HEK293 (cell line): ENCODE results near the gene CHST15.

Experiments
- CTCF ChIA-PET: fragments of 350-600 bp; formaldehyde crosslinking; extraction: SDS; loops from one replicate; lab custom pipeline; 2021; ENCODE audit warnings: antibody characterized with exemption; lab: Yijun Ruan, JAX
- POLR2A ChIA-PET: fragments of 300-600 bp; formaldehyde crosslinking; extraction: SDS; loops from one replicate; lab custom pipeline; 2020; ENCODE audit warnings: antibody characterized with exemption, inconsistent platforms; lab: Yijun Ruan, JAX
- H3K27ac ChIP-seq: fragments of 200-500 bp; sonication (Bioruptor generic); 2 replicates; pipeline ENCODE4 v1.5.1; 2014; ENCODE audit warnings: low read depth, low read length, control low read depth, inconsistent platforms; ENCODE audit errors: extremely low read depth
- H3K36me3 ChIP-seq, 2 experiments: fragments of 200-500 bp in 1 of 2; sonication (Bioruptor generic) in 1 of 2; 1 replicate in 1 of 2; 2 replicates in 1 of 2; pipeline ENCODE4 v1.5.1; 2014 to 2017; ENCODE audit warnings: inconsistent platforms in 2 of 2, low read length in 2 of 2; ENCODE audit not compliant: control insufficient read depth in 2 of 2, insufficient read depth in 1 of 2
- H3K4me1 ChIP-seq: fragments of 200-500 bp; sonication (Bioruptor generic); 2 replicates; pipeline ENCODE4 v1.5.1; 2014; ENCODE audit warnings: mild to moderate bottlenecking, low read length, inconsistent platforms; ENCODE audit not compliant: control insufficient read depth, insufficient read depth
- H3K4me3 ChIP-seq: 2 replicates; pipeline ENCODE4 v1.5.1; 2011; ENCODE audit warnings: low read depth, mild to moderate bottlenecking, control low read depth, low read length, moderate library complexity
- H3K9me3 ChIP-seq: fragments of 200-500 bp; sonication (Bioruptor generic); 2 replicates; pipeline ENCODE4 v1.5.1; 2014; ENCODE audit warnings: low read depth, low read length, inconsistent platforms; ENCODE audit not compliant: control insufficient read depth, insufficient read depth
- GLI4 ChIP-seq: fragments of 450-650 bp; formaldehyde crosslinking; IDR thresholded peaks from 2 replicates; pipeline ENCODE4 v1.5.1; 2016; ENCODE audit warnings: missing biosample characterization, missing genetic modification characterization
- SALL2 ChIP-seq: fragments of 450-650 bp; formaldehyde crosslinking; IDR thresholded peaks from 2 replicates; pipeline ENCODE4 v1.5.0; 2017; ENCODE audit warnings: missing biosample characterization, mild to moderate bottlenecking, missing genetic modification characterization, borderline replicate concordance
- ZBTB1 ChIP-seq: fragments of 450-650 bp; formaldehyde crosslinking; IDR thresholded peaks from 2 replicates; pipeline ENCODE4 v1.5.1; 2016; ENCODE audit warnings: missing biosample characterization, missing genetic modification characterization
- ZBTB20 ChIP-seq: fragments of 450-650 bp; formaldehyde crosslinking; IDR thresholded peaks from 2 replicates; pipeline ENCODE4 v1.5.1; 2016; ENCODE audit warnings: missing biosample characterization, missing genetic modification characterization
- ZEB2 ChIP-seq: fragments of 450-650 bp; formaldehyde crosslinking; IDR thresholded peaks from 2 replicates; pipeline ENCODE4 v1.5.1; 2016; ENCODE audit warnings: missing biosample characterization, missing genetic modification characterization
- ZNF10 ChIP-seq: fragments of 450-650 bp; formaldehyde crosslinking; IDR thresholded peaks from 2 replicates; pipeline ENCODE4 v1.5.1; 2017; ENCODE audit warnings: missing biosample characterization, missing genetic modification characterization
- ZNF146 ChIP-seq: fragments of 450-650 bp; formaldehyde crosslinking; IDR thresholded peaks from 2 replicates; pipeline ENCODE4 v1.5.1; 2016; ENCODE audit warnings: missing biosample characterization, missing genetic modification characterization
- ZNF174 ChIP-seq: fragments of 450-650 bp; formaldehyde crosslinking; IDR thresholded peaks from 2 replicates; pipeline ENCODE4 v1.5.0; 2017; ENCODE audit warnings: missing biosample characterization, mild to moderate bottlenecking, missing genetic modification characterization
- ZNF175 ChIP-seq: fragments of 450-650 bp; formaldehyde crosslinking; IDR thresholded peaks from 2 replicates; pipeline ENCODE4 v1.5.1; 2016; ENCODE audit warnings: missing biosample characterization, missing genetic modification characterization
- ZNF19 ChIP-seq: fragments of 450-650 bp; formaldehyde crosslinking; IDR thresholded peaks from 2 replicates; pipeline ENCODE4; 2016; ENCODE audit warnings: missing biosample characterization, missing genetic modification characterization, low read depth
- ZNF529 ChIP-seq: fragments of 450-650 bp; formaldehyde crosslinking; IDR thresholded peaks from 2 replicates; pipeline ENCODE4 v1.5.1; 2017; ENCODE audit warnings: missing genetic modification characterization, missing biosample characterization; ENCODE audit not compliant: insufficient replicate concordance
- ZNF555 ChIP-seq: fragments of 450-650 bp; formaldehyde crosslinking; conservative IDR thresholded peaks from 2 replicates; pipeline ENCODE4 v1.5.1; 2017; ENCODE audit warnings: missing biosample characterization, mild to moderate bottlenecking, missing genetic modification characterization, inconsistent platforms
- ZNF561 ChIP-seq: fragments of 450-650 bp; IDR thresholded peaks from 2 replicates; pipeline ENCODE4 v1.5.1; 2018; ENCODE audit warnings: missing biosample characterization, missing genetic modification characterization, borderline replicate concordance
- ZNF600 ChIP-seq: fragments of 450-650 bp; formaldehyde crosslinking; IDR thresholded peaks from 2 replicates; pipeline ENCODE4 v1.5.1; 2016; ENCODE audit warnings: missing biosample characterization, missing genetic modification characterization
- ZNF626 ChIP-seq: fragments of 450-650 bp; sonication (Bioruptor Pico); formaldehyde crosslinking; IDR thresholded peaks from 2 replicates; pipeline ENCODE4 v1.5.1; 2018; ENCODE audit warnings: missing biosample characterization, missing genetic modification characterization, inconsistent platforms
- ZNF707 ChIP-seq: fragments of 450-650 bp; formaldehyde crosslinking; IDR thresholded peaks from 2 replicates; pipeline ENCODE4 v1.5.1; 2016; ENCODE audit warnings: missing biosample characterization, missing genetic modification characterization
- ZNF76 ChIP-seq: fragments of 450-650 bp; formaldehyde crosslinking; IDR thresholded peaks from 2 replicates; pipeline ENCODE4; 2016; ENCODE audit warnings: low read depth, missing biosample characterization, missing genetic modification characterization, borderline replicate concordance
- ZNF785 ChIP-seq: fragments of 450-650 bp; formaldehyde crosslinking; IDR thresholded peaks from 2 replicates; pipeline ENCODE4 v1.5.1; 2016; ENCODE audit warnings: missing biosample characterization, missing genetic modification characterization
- ZNF791 ChIP-seq: fragments of 450-650 bp; formaldehyde crosslinking; IDR thresholded peaks from 2 replicates; pipeline ENCODE4 v1.5.1; 2016; ENCODE audit warnings: missing biosample characterization, missing genetic modification characterization
- ZSCAN30 ChIP-seq: fragments of 450-650 bp; IDR thresholded peaks from 2 replicates; pipeline ENCODE4 v1.5.1; 2018; ENCODE audit warnings: missing biosample characterization, mild to moderate bottlenecking, missing genetic modification characterization, moderate library complexity
- TF ChIP-seq, protein P1 (sequence below): fragments of 450-650 bp; formaldehyde crosslinking; IDR thresholded peaks from 2 replicates; pipeline ENCODE4 v1.5.1; 2016; ENCODE audit warnings: missing biosample characterization, missing genetic modification characterization
- TF ChIP-seq, protein P2 (sequence below): IDR thresholded peaks from 2 replicates; pipeline ENCODE4 v1.6.1; 2011; ENCODE audit warnings: mild to moderate bottlenecking, low read depth, low read length, borderline replicate concordance
- TF ChIP-seq, protein P3 (sequence below): fragments of 450-650 bp; formaldehyde crosslinking; conservative IDR thresholded peaks from 2 replicates; pipeline ENCODE4 v1.5.1; 2016; ENCODE audit warnings: low read depth, missing biosample characterization, missing genetic modification characterization

CHST15 gene

DNA sequence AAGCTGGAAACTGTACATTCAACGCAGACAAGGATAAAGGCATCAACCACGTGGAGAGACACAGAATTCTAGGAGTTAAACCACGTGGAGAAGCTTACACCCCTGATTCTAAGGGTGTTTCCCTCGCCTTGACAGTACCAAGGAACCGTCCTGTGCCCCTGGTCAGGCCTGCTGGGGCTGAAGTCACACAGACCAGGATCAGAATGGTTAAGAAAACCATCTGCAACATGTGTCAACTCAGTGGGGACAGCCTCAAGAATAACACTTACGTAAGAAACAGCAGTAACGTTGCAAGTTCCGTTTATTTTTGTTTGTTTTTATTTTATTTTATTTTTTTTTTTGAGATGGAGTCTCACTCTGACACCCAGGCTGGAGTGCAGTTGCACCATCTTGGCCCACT, 55.6 kb downstream of the CHST15 start (continued):
- TF ChIP-seq ZBTB20 (tag by site-specific recombination) (no peak), ZNF561 (tag by site-specific recombination) (no peak), ZSCAN30 (tag by site-specific recombination) (no peak), ZNF529 (no peak), ZNF785 (tag by site-specific recombination) (no peak)
- TF ChIP-seq, protein P1, sequence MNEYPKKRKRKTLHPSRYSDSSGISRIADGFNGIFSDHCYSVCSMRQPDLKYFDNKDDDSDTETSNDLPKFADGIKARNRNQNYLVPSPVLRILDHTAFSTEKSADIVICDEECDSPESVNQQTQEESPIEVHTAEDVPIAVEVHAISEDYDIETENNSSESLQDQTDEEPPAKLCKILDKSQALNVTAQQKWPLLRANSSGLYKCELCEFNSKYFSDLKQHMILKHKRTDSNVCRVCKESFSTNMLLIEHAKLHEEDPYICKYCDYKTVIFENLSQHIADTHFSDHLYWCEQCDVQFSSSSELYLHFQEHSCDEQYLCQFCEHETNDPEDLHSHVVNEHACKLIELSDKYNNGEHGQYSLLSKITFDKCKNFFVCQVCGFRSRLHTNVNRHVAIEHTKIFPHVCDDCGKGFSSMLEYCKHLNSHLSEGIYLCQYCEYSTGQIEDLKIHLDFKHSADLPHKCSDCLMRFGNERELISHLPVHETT, result no peak

DNA sequence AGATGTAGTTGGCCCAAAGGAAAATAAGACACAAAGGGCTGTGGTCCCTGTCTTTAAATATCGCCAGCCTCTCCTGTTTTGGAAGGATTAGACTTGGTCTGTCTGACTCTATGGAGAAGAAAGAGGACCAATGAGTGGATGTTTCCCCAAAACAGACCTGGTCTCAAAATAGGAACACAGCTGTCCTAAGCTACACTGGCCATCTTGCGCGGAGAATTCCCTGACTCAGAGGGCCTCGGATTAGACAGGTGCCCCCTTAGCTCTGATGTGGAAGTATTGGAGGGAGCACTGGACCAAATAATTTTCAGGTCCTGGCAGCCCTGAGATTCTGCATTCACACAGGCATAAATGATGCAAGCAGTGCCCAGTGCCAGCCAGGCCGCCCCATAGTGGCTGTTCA, 56.1 kb downstream of the CHST15 start:
- H3K36me3 ChIP-seq, result peaks cover 0 to 56% of the 10 kb centered on the region in 2 experiments; a peak in 1 of 3 replicates
- no peak overlapping the region for H3K27ac ChIP-seq
- TF ChIP-seq ZBTB1 (tag by site-specific recombination) (no peak), ZNF791 (tag by site-specific recombination) (no peak), ZNF174 (tag by site-specific recombination) (no peak), ZNF10 (tag by site-specific recombination) (no peak), ZNF626 (tag by site-specific recombination) (no peak), ZNF600 (tag by site-specific recombination) (no peak), ZNF146 (no peak), GLI4 (tag by site-specific recombination) (no peak), ZEB2 (tag by site-specific recombination) (no peak), ZNF19 (tag by site-specific recombination) (no peak), ZNF707 (tag by site-specific recombination) (no peak), ZNF555 (tag by site-specific recombination) (no peak), ZNF76 (tag by site-specific recombination) (no peak), SALL2 (tag by site-specific recombination) (no peak), ZNF175 (tag by site-specific recombination) (no peak)
- TF ChIP-seq, protein P2, sequence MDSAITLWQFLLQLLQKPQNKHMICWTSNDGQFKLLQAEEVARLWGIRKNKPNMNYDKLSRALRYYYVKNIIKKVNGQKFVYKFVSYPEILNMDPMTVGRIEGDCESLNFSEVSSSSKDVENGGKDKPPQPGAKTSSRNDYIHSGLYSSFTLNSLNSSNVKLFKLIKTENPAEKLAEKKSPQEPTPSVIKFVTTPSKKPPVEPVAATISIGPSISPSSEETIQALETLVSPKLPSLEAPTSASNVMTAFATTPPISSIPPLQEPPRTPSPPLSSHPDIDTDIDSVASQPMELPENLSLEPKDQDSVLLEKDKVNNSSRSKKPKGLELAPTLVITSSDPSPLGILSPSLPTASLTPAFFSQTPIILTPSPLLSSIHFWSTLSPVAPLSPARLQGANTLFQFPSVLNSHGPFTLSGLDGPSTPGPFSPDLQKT, result no peak
- TF ChIP-seq, protein P3, sequence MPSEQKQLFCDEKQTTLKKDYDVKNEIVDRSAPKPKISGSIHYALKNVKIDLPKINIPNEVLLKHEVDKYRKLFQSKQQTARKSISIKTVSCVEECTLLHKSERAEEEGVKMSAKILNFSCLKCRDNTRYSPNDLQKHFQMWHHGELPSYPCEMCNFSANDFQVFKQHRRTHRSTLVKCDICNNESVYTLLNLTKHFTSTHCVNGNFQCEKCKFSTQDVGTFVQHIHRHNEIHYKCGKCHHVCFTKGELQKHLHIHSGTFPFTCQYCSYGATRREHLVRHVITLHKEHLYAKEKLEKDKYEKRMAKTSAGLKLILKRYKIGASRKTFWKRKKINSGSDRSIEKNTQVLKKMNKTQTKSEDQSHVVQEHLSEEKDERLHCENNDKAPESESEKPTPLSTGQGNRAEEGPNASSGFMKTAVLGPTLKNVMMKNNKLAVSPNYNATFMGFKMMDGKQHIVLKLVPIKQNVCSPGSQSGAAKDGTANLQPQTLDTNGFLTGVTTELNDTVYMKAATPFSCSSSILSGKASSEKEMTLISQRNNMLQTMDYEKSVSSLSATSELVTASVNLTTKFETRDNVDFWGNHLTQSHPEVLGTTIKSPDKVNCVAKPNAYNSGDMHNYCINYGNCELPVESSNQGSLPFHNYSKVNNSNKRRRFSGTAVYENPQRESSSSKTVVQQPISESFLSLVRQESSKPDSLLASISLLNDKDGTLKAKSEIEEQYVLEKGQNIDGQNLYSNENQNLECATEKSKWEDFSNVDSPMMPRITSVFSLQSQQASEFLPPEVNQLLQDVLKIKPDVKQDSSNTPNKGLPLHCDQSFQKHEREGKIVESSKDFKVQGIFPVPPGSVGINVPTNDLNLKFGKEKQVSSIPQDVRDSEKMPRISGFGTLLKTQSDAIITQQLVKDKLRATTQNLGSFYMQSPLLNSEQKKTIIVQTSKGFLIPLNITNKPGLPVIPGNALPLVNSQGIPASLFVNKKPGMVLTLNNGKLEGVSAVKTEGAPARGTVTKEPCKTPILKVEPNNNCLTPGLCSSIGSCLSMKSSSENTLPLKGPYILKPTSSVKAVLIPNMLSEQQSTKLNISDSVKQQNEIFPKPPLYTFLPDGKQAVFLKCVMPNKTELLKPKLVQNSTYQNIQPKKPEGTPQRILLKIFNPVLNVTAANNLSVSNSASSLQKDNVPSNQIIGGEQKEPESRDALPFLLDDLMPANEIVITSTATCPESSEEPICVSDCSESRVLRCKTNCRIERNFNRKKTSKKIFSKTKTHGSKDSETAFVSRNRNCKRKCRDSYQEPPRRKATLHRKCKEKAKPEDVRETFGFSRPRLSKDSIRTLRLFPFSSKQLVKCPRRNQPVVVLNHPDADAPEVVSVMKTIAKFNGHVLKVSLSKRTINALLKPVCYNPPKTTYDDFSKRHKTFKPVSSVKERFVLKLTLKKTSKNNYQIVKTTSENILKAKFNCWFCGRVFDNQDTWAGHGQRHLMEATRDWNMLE (tag by site-specific recombination), result no peak
- ChIA-PET POLR2A (no interaction called here), CTCF (no interaction called here)
- no peaks in the 10 kb centered on the region for H3K9me3 ChIP-seq
- no peak overlapping the region for H3K4me3 ChIP-seq
- H3K4me1 ChIP-seq, result no peaks in the 10 kb centered on the region
